Middle frontal gyrus (tissue), 1 donor: ENCODE results near the gene ZNF337.
"Not testable (repeated sequence)": the region's sequence is repeated elsewhere in the genome, so short reads cannot be mapped to it uniquely, and the experiment has no call there.

Experiments used
- DNase-seq: peaks from one replicate; pipeline ENCODE4 v3.0.0-alpha.2; 2015; ENCODE audit warnings: low spot score; ENCODE audit errors: extremely low spot score

Gene ZNF337

DNA sequence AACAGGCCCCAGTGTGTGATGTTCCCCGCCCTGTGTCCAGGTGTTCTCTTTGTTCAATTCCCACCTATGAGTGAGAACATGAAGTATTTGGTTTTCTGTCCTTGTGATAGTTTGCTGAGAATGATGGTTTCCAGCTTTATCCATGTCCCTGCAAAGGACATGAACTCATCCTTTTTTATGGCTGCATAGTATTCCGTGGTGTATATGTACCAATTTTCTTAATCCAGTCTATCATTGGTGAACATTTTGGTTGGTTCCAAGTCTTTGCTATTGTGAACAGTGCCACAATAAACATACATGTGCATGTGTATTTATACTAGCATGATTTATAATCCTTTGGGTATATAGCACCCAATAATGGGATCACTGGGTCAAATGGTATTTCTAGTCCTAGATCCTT is 66.0 kb downstream of the ZNF337 start:
- DNase-seq = not testable (repeated sequence)

GRCh38 chr20:25629816-25630499 is 66.7 kb downstream of the ZNF337 start:
- no peak for DNase-seq

- no peak for DNase-seq
Measured at GRCh38 chr20:25626779-25627178, 69.9 kb downstream of the ZNF337 start.

GRCh38 chr20:25624500-25624939 is 72.1 kb downstream of the ZNF337 start:
- DNase-seq = no peak
